Breast epithelium (tissue), 4 donors: Measurements from ENCODE around the gene CGB2. TPM values are rescaled to one million over a fixed set of nuclear protein-coding genes. Genes with fewer than 3 reads are reported as not detected.
"Not testable (repeated sequence)": the region's sequence is repeated elsewhere in the genome, so short reads cannot be mapped to it uniquely, and the experiment has no call there.

ENCODE experiments used
- DNase-seq, 2 donors: peaks; one replicate each; pipeline ENCODE4 v3.0.0-alpha.2; 2019; ENCODE audit warnings: low spot score in 2 of 2
- H3K27ac ChIP-seq, 2 donors: fragments of 200-600 bp; sonication (generic) in 1 of 2; one replicate each; pipeline ENCODE4 v1.5.1; 2016 to 2019; ENCODE audit warnings: mild to moderate bottlenecking in 1 of 2
- H3K27me3 ChIP-seq, 2 donors: fragments of 200-600 bp; sonication (generic) in 1 of 2; one replicate each; pipeline versions ENCODE4 v1.5.1 to v1.6.0; 2017 to 2019; ENCODE audit warnings: control low read depth in 1 of 2, mild to moderate bottlenecking in 1 of 2
- H3K36me3 ChIP-seq: fragments of 200-600 bp; one replicate; pipeline ENCODE4 v1.5.1; 2019
- H3K4me1 ChIP-seq, 2 donors: fragments of 200-600 bp; sonication (generic); one replicate each; pipeline ENCODE4 v1.5.1; 2016 to 2019; ENCODE audit warnings: control low read depth in 1 of 2
- H3K4me3 ChIP-seq, 3 donors: fragments of 200-600 bp; sonication (generic); 1 replicate in 2 of 3; 2 replicates in 1 of 3; pipeline ENCODE4 v1.5.1; 2016 to 2019; ENCODE audit warnings: mild to moderate bottlenecking in 3 of 3, moderate library complexity in 2 of 3
- H3K9me3 ChIP-seq, 2 donors: fragments of 200-600 bp; sonication (generic) in 1 of 2; one replicate each; pipeline ENCODE4 v1.5.1; 2016 to 2019; ENCODE audit warnings: control low read depth in 1 of 2
- CTCF ChIP-seq, 3 donors: fragments of 450-650 bp; IDR thresholded peaks; one replicate each; pipeline ENCODE4 v1.5.1; 2016 to 2017; ENCODE audit warnings: antibody characterized with exemption in 3 of 3, mild to moderate bottlenecking in 3 of 3, moderate library complexity in 3 of 3
- POLR2A ChIP-seq: fragments of 450-650 bp; IDR thresholded peaks from one replicate; pipeline ENCODE4 v1.6.1; 2016; ENCODE audit warnings: antibody characterized with exemption, mild to moderate bottlenecking, moderate library complexity
- POLR2AphosphoS5 ChIP-seq, 3 donors: sonication (generic); formaldehyde crosslinking; IDR thresholded peaks; one replicate each; pipeline ENCODE4 v1.6.1; 2017; ENCODE audit warnings: antibody characterized with exemption in 3 of 3
- intact Hi-C: fragments of 100-400 bp; cut with DNase I; formaldehyde crosslinking; loops from one replicate; pipeline ENCODE4 v1.15.1; 2023; ENCODE audit warnings: low total_unique reads
- total RNA-seq, 3 donors: library from RNA; depleted of rRNA; stranded (reverse); fragments of >200 nt; gene quantifications; one replicate each; pipeline ENCODE4 v1.1.0, GENCODE V29; 2016

Gene CGB2
- total RNA-seq, 3 donors from 2014 or later: not detected

- DNase-seq: peak in 1 of 2 donors; percentile 57
- Histone ChIP-seq H3K27ac (no peak overlapping the region), H3K4me1 (peaks cover 0 to 6% of the 10 kb centered on the region in 2 donors), H3K36me3 (peaks cover 4% of the 10 kb centered on the region), H3K27me3 (no peaks in the 10 kb centered on the region), H3K9me3 (no peaks in the 10 kb centered on the region), H3K4me3 (peak overlapping the region; percentile 43 to 70 (median 56))
- intact Hi-C loops: no loop called here
- TF ChIP-seq POLR2AphosphoS5 (IDR thresholded peaks at IDR 0.05) (no peak), CTCF (IDR thresholded peaks at IDR 0.05) (peak in 1 of 3 donors; percentile 9), POLR2A (no peak)
These were observed 12.3 kb upstream of the CGB2 start for GRCh38 chr19:49019242-49019932.

GRCh38 chr19:49020342-49020741 is 11.3 kb upstream of the CGB2 start:
- H3K4me3 ChIP-seq: no peak overlapping the region
- H3K27ac ChIP-seq: no peak overlapping the region
- intact Hi-C loops: no loop called here
- H3K4me1 ChIP-seq: peaks cover 0 to 6% of the 10 kb centered on the region in 2 donors
- no peaks in the 10 kb centered on the region for H3K36me3 ChIP-seq
- H3K27me3 ChIP-seq: no peaks in the 10 kb centered on the region
- DNase-seq: no peak
- TF ChIP-seq POLR2AphosphoS5 (IDR thresholded peaks at IDR 0.05) (no peak), CTCF (IDR thresholded peaks at IDR 0.05) (no peak), POLR2A (no peak)
- H3K9me3 ChIP-seq: no peaks in the 10 kb centered on the region

- no peaks in the 10 kb centered on the region for H3K27me3 ChIP-seq
- intact Hi-C loops: no loop called here
- H3K4me3 ChIP-seq: no peak overlapping the region
- TF ChIP-seq POLR2A (no peak), POLR2AphosphoS5 (IDR thresholded peaks at IDR 0.05) (no peak)
- no peak for DNase-seq
- peaks cover 0 to 6% of the 10 kb centered on the region in 2 donors for H3K4me1 ChIP-seq
- H3K36me3 ChIP-seq: no peaks in the 10 kb centered on the region
- H3K27ac ChIP-seq: no peak overlapping the region
- no peaks in the 10 kb centered on the region for H3K9me3 ChIP-seq
These were observed 10.5 kb upstream of the CGB2 start for GRCh38 chr19:49020931-49021895.

- no peak for DNase-seq
- TF ChIP-seq CTCF (IDR thresholded peaks at IDR 0.05): no peak
- no peak for TF ChIP-seq POLR2AphosphoS5 (IDR thresholded peaks at IDR 0.05)
- TF ChIP-seq POLR2A: no peak
- Histone ChIP-seq H3K27ac (no peak overlapping the region), H3K4me1 (peaks cover 0 to 6% of the 10 kb centered on the region in 2 donors), H3K4me3 (no peak overlapping the region), H3K36me3 (no peaks in the 10 kb centered on the region), H3K9me3 (no peaks in the 10 kb centered on the region), H3K27me3 (no peaks in the 10 kb centered on the region)
- intact Hi-C loops: no loop called here
These were observed 9.6 kb upstream of the CGB2 start for GRCh38 chr19:49022116-49022515.

- H3K27ac ChIP-seq, H3K4me3 ChIP-seq, H3K27me3 ChIP-seq, H3K4me1 ChIP-seq, H3K9me3 ChIP-seq, intact Hi-C loops, DNase-seq, H3K36me3 ChIP-seq: not testable (repeated sequence)
These were observed 7.5 kb upstream of the CGB2 start, which contains the start of gene CGB3 for GRCh38 chr19:49024233-49024632. CGB3 (minus strand) TSS chr19:49024333; CDS start chr19:49023971, 362 bp downstream.

- H3K4me3 ChIP-seq, DNase-seq, H3K36me3 ChIP-seq, H3K27me3 ChIP-seq, H3K27ac ChIP-seq, intact Hi-C loops, H3K4me1 ChIP-seq, H3K9me3 ChIP-seq: not testable (repeated sequence)
These were observed 6.6 kb upstream of the CGB2 start for GRCh38 chr19:49025088-49025487.

- H3K9me3 ChIP-seq, H3K27me3 ChIP-seq, H3K4me1 ChIP-seq, DNase-seq, H3K27ac ChIP-seq, H3K36me3 ChIP-seq, H3K4me3 ChIP-seq, intact Hi-C loops: not testable (repeated sequence)
These were observed 6.1 kb upstream of the CGB2 start for GRCh38 chr19:49025599-49025998.

- DNase-seq, H3K36me3 ChIP-seq, H3K4me3 ChIP-seq, H3K9me3 ChIP-seq, intact Hi-C loops, H3K27ac ChIP-seq, H3K4me1 ChIP-seq, H3K27me3 ChIP-seq: not testable (repeated sequence)
These were observed 3.0 kb upstream of the CGB2 start for GRCh38 chr19:49028686-49029085.

- H3K27me3 ChIP-seq, intact Hi-C loops: not testable (repeated sequence)
These were observed 1.9 kb upstream of the CGB2 start for GRCh38 chr19:49029749-49030148.

More at GRCh38 chr19:49029749-49030148, 1.9 kb upstream of the CGB2 start:
- not testable (repeated sequence) for DNase-seq, H3K4me1 ChIP-seq, H3K36me3 ChIP-seq, H3K4me3 ChIP-seq, H3K27ac ChIP-seq, H3K9me3 ChIP-seq
